A549 (cell line): ENCODE measurements around the gene SHISA6. TPM values are rescaled to one million over a fixed set of nuclear protein-coding genes. Genes with fewer than 3 reads are reported as not detected.

Source experiments
- ATAC-seq, 2 experiments: fragments of 200-7000 bp in 1 of 2; fragments of >200 bp in 1 of 2; cut with Nextera tagmentation in 1 of 2; cut with Tn5 transposase in 1 of 2; 3 replicates each; pipeline versions ENCODE4 v1.8.0 to v1.9.1; 2018 to 2020; ENCODE audit warnings: mild to moderate bottlenecking in 1 of 2, moderate library complexity in 1 of 2
- CTCF ChIA-PET: fragments of 300-600 bp; sonication (Branson Sonifier 250); formaldehyde crosslinking; extraction: SDS; loops from one replicate; lab custom pipeline; 2021; ENCODE audit warnings: antibody characterized with exemption, inconsistent platforms; lab: Yijun Ruan, JAX
- POLR2A ChIA-PET: fragments of 350-600 bp; formaldehyde crosslinking; extraction: SDS; loops from one replicate; lab custom pipeline; 2021; ENCODE audit warnings: antibody characterized with exemption, inconsistent platforms; lab: Yijun Ruan, JAX
- DNase-seq, 2 experiments: peaks; one replicate each; pipeline versions ENCODE4 v3.0.0 to v3.0.0-alpha.2; 2011 to 2016; ENCODE audit warnings: low read depth in 1 of 2, low spot score in 1 of 2
- FAIRE-seq: peaks from 2 replicates; lab custom pipeline; 2011; peaks lifted over from hg19 to GRCh38; lab: Jason Lieb, UNC
- H3K27ac ChIP-seq, 2 experiments: fragments of >200 bp; sonication (Bioruptor Twin); formaldehyde crosslinking; 3 replicates each; pipeline ENCODE4 v1.5.1; 2016 to 2017
- H3K4me1 ChIP-seq: fragments of >200 bp; sonication (Bioruptor Twin); formaldehyde crosslinking; 3 replicates; pipeline ENCODE4 v1.6.1; 2016
- H3K4me2 ChIP-seq: fragments of >200 bp; sonication (Bioruptor Twin); formaldehyde crosslinking; 3 replicates; pipeline ENCODE4 v1.6.1; 2016
- H3K4me3 ChIP-seq: fragments of >200 bp; sonication (Bioruptor Twin); formaldehyde crosslinking; 3 replicates; pipeline ENCODE4 v1.5.1; 2016
- H3K9me3 ChIP-seq: fragments of >200 bp; sonication (Bioruptor Twin); formaldehyde crosslinking; 3 replicates; pipeline ENCODE4 v1.6.1; 2016
- ATOH8 ChIP-seq: fragments of 250-450 bp; sonication (Bioruptor Pico); IDR thresholded peaks from 2 replicates; pipeline ENCODE4 v1.5.0; 2020; ENCODE audit warnings: low read depth, mild to moderate bottlenecking, moderate library complexity
- CHD4 ChIP-seq: fragments of 200-600 bp; sonication (generic); IDR thresholded peaks from 2 replicates; pipeline ENCODE4 v1.6.1; 2016; ENCODE audit warnings: antibody characterized with exemption, mild to moderate bottlenecking, borderline replicate concordance
- E2F6 ChIP-seq: IDR thresholded peaks from 2 replicates; pipeline ENCODE4 v1.6.1; 2012; ENCODE audit warnings: low read depth, borderline replicate concordance
- EHMT2 ChIP-seq: fragments of 200-600 bp; sonication (generic); IDR thresholded peaks from 2 replicates; pipeline ENCODE4 v1.6.1; 2016; ENCODE audit warnings: antibody characterized with exemption, low read depth, mild to moderate bottlenecking, moderate library complexity
- FOSB ChIP-seq: fragments of 250-450 bp; sonication (Bioruptor Pico); IDR thresholded peaks from 2 replicates; pipeline ENCODE4 v1.5.0; 2020; ENCODE audit warnings: mild to moderate bottlenecking, moderate library complexity
- JUNB ChIP-seq: fragments of >200 bp; sonication (Bioruptor Twin); formaldehyde crosslinking; IDR thresholded peaks from 2 replicates; pipeline ENCODE4 v1.6.1; 2016
- NR3C1 ChIP-seq: fragments of >200 bp; sonication (Bioruptor Twin); formaldehyde crosslinking; IDR thresholded peaks from 3 replicates; pipeline ENCODE4 v1.6.1; 2017
- RAD21 ChIP-seq, 2 experiments: fragments of >200 bp in 1 of 2; sonication (Bioruptor Twin) in 1 of 2; formaldehyde crosslinking in 1 of 2; IDR thresholded peaks in 1 of 2; conservative IDR thresholded peaks in 1 of 2; 2 replicates in 1 of 2; 3 replicates in 1 of 2; pipeline ENCODE4 v1.6.1; 2012 to 2018; ENCODE audit warnings: inconsistent platforms in 1 of 2
- RARB ChIP-seq: fragments of 250-450 bp; sonication (Bioruptor Pico); IDR thresholded peaks from 2 replicates; pipeline ENCODE4 v1.8.0; 2021; ENCODE audit warnings: mild to moderate bottlenecking, moderate library complexity
- REST ChIP-seq: fragments of 200-600 bp; sonication (generic); IDR thresholded peaks from 2 replicates; pipeline ENCODE4 v1.6.1; 2016; ENCODE audit warnings: antibody characterized with exemption, mild to moderate bottlenecking, moderate library complexity
- TFCP2L1 ChIP-seq: fragments of 250-450 bp; sonication (Bioruptor Pico); IDR thresholded peaks from 2 replicates; pipeline ENCODE4 v1.5.0; 2021; ENCODE audit warnings: mild to moderate bottlenecking
- USF2 ChIP-seq: fragments of 450-650 bp; IDR thresholded peaks from 2 replicates; pipeline ENCODE4 v1.6.1; 2014; ENCODE audit warnings: antibody characterized with exemption
- ZNF302 ChIP-seq: fragments of 250-450 bp; sonication (Bioruptor Pico); IDR thresholded peaks from 2 replicates; pipeline ENCODE4 v1.9.0; 2021; ENCODE audit warnings: inconsistent platforms, mild to moderate bottlenecking, moderate library complexity
- ZSCAN20 ChIP-seq: fragments of 250-450 bp; sonication (Bioruptor Pico); IDR thresholded peaks from 2 replicates; pipeline ENCODE4 v1.8.0; 2022; ENCODE audit warnings: mild to moderate bottlenecking, moderate library complexity
- WGBS: methylation state at CpG from one replicate; pipeline ENCODE4 v1.1.6; 2017; ENCODE audit errors: missing lambda C conversion rate; 5-methylcytosine and 5-hydroxymethylcytosine counted together
- polyA plus RNA-seq, 4 experiments: library from polyadenylated mRNA; depleted of rRNA in 3 of 4; stranded (reverse); fragments of >200 nt; fragmentation: RNase III in 1 of 4; extraction: RNeasy Plus Mini Kit Qiagen cat#74134 plus additional on column Dnase treatment in 1 of 4; gene quantifications; 2 replicates in 3 of 4; 3 replicates in 1 of 4; pipeline ENCODE4 v1.2.3, GENCODE V29; 2011 to 2017

The SHISA6 gene
- polyA plus RNA-seq, 2 of the 4 experiments (the other 2 are of a cell fraction), result not detected

- Histone ChIP-seq H3K4me2 (no peak overlapping the region), H3K27ac (no peak overlapping the region), H3K4me3 (no peak overlapping the region), H3K9me3 (no peaks in the 10 kb centered on the region), H3K4me1 (no peaks in the 10 kb centered on the region)
- FAIRE-seq (no peak), ATAC-seq (no peak), DNase-seq (no peak)
- POLR2A ChIA-PET, result no interaction called here
- no peak for TF ChIP-seq FOSB (CRISPR knock-in tag)
- TF ChIP-seq ZSCAN20 (CRISPR knock-in tag), result no peak
- TF ChIP-seq NR3C1, result no peak
- no peak for TF ChIP-seq ATOH8 (CRISPR knock-in tag)
- TF ChIP-seq CHD4, result no peak
- TF ChIP-seq JUNB, result no peak
- no peak for TF ChIP-seq ZNF302 (CRISPR knock-in tag)
- no peak for TF ChIP-seq TFCP2L1 (CRISPR knock-in tag)
- no peak for TF ChIP-seq REST
- no peak for TF ChIP-seq USF2
- CTCF ChIA-PET, result no interaction called here
- WGBS, result 20% methylated on average over 7 of the region's 7 CpGs
These were observed 213.1 kb downstream of the SHISA6 start for GRCh38 chr17:11454096-11454495.

GRCh38 chr17:11458279-11458678 is 217.3 kb downstream of the SHISA6 start:
- Histone ChIP-seq H3K27ac (no peak overlapping the region), H3K9me3 (no peaks in the 10 kb centered on the region), H3K4me2 (no peak overlapping the region), H3K4me3 (no peak overlapping the region), H3K4me1 (no peaks in the 10 kb centered on the region)
- ATAC-seq (no peak), FAIRE-seq (no peak), DNase-seq (no peak)
- 79% methylated on average over 4 of the region's 4 CpGs for WGBS
- ChIA-PET CTCF (interaction anchor here (0.7 kb wide), 1 partner anchor 14 kb away, joined by 3 read pairs; no protein-coding TSS in a partner anchor), POLR2A (no interaction called here)
- TF ChIP-seq RARB (CRISPR knock-in tag) (no peak), RAD21 (conservative IDR thresholded peaks at IDR 0.05 in 1 of 2, IDR thresholded peaks at IDR 0.05 in 1 of 2) (no peak)

- no peak for DNase-seq
- POLR2A ChIA-PET, result no interaction called here
- no peak overlapping the region for H3K4me3 ChIP-seq
- no peak for TF ChIP-seq EHMT2
- no peak for TF ChIP-seq E2F6
- TF ChIP-seq, all 56 proteins: peak for 0
- ATAC-seq, result no peak
- WGBS, result 22% methylated on average over 8 of the region's 8 CpGs
- Histone ChIP-seq H3K9me3 (no peaks in the 10 kb centered on the region), H3K4me1 (no peaks in the 10 kb centered on the region), H3K4me2 (no peak overlapping the region), H3K27ac (no peak overlapping the region)
- no peak for FAIRE-seq
- CTCF ChIA-PET, result no interaction called here
These were observed 218.9 kb downstream of the SHISA6 start for GRCh38 chr17:11459861-11460331.
